Measurements from ENCODE around the gene SNX9. TPM values are rescaled to one million over a fixed set of nuclear protein-coding genes. Genes with fewer than 3 reads are reported as not detected.

SNX9 gene
- total RNA-seq, 1 experiment from 2014 or later, result 27.4 TPM

DNA sequence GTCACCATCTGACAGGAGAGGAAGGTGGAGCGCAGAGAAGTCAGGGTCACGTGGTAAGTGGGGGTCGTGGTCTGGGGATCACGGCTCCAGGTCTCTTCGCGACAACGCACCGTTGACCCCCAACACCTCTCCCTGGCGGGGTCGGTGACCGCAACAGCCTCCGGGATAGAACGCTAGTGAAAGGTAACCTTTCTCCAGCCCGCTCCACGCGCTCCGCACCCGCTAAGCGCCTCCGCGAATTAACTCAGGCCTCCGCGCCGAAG lies 158.0 kb downstream of the SNX9 start:
- POLR2A ChIA-PET, result interaction anchor here (0.9 to 1.2 kb wide), 2 partner anchors 26 to 27 kb away, joined by 4 to 6 read pairs; no protein-coding TSS in a partner anchor

DNA sequence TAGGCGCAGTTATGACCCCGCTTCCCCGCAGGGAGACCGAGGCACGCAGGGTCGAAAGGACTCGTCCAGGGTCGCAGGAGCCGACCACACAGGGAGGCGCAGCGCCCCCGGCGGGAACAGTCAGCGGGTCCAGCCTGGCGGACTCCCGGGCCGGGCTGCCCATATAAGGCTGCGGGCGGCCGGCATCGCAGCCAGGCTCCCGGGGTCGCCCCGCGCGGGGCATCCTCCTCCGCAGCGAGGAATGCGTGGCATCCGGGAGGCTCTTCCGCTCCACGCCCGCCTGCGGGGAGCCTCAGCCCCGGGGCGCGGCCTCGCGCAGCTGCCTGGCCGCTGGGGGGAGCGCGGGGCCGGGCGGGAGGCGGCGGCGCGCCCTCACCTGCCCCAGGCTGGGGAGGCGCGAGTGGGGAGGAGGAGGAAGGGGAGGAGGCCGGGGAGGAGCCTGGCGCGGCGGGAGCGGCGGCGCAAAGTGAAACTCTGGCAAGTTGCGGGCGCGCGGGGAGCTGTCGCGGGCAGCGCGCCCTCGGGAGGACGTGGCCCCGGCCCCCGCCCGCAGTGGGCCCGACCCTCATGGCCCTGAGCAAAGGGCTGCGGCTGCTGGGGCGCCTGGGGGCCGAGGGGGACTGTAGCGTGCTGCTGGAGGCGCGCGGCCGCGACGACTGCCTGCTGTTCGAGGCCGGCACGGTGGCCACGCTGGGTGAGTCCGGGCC lies 158.5 kb downstream of the SNX9 start, which contains the start of gene SYNJ2:
Gene SYNJ2 (plus strand): TSS at position 469 of the 707 bp plus-strand sequence. CDS start 99 bp downstream, at position 568.
- no peaks in the 10 kb centered on the region for H3K9me3 Mint-ChIP-seq (ENCODE audit: unreplicated experiment)
- no peak for TF ChIP-seq CTCF (IDR thresholded peaks at IDR 0.05; ENCODE audit: insufficient read depth in 1 of 2, low read depth in 1 of 2, low read length in 1 of 2, severe bottlenecking in 1 of 2, unreplicated experiment in 1 of 2)
- BruUV-seq (replicated peaks), result no TSS peak

More for the DNA sequence above, 158.0 kb downstream of the SNX9 start:
- Histone ChIP-seq H3K4me3 (ENCODE audit: low read depth, low read length) (peak overlapping the region; percentile 92), H3K27me3 (replicated peaks; ENCODE audit: control insufficient read depth, insufficient read depth, low read length) (no peaks in the 10 kb centered on the region), H3K9me3 (no peaks in the 10 kb centered on the region), H3K4me1 (peaks cover 50% of the 10 kb centered on the region), H3K36me3 (ENCODE audit: control insufficient read depth, insufficient read depth, low read length) (no peaks in the 10 kb centered on the region)
- H3K4me3 Mint-ChIP-seq (ENCODE audit: unreplicated experiment), result peak overlapping the region; percentile 74
- CTCF ChIA-PET, result interaction anchor here (0.6 to 1.2 kb wide), 2 partner anchors 64 to 252 kb away, joined by 3 to 5 read pairs; no protein-coding TSS in a partner anchor
- intact Hi-C loops (cut with micrococcal nuclease; ENCODE audit: unreplicated experiment), result loop anchor here (1.0 kb wide), 1 partner anchor 27 kb away; no protein-coding TSS in a partner anchor
- H3K27ac Mint-ChIP-seq (ENCODE audit: unreplicated experiment), result peak overlapping the region; percentile 34
- H3K36me3 Mint-ChIP-seq (ENCODE audit: insufficient read depth, unreplicated experiment), result peaks cover 15% of the 10 kb centered on the region
- no peak for DNase-seq
- no peaks in the 10 kb centered on the region for H3K9me3 Mint-ChIP-seq (ENCODE audit: unreplicated experiment)
- H3K4me1 Mint-ChIP-seq (ENCODE audit: low read depth, unreplicated experiment), result peaks cover 8% of the 10 kb centered on the region
- no peaks in the 10 kb centered on the region for H3K27me3 Mint-ChIP-seq (ENCODE audit: insufficient read depth, unreplicated experiment)
- TF ChIP-seq CTCF (IDR thresholded peaks at IDR 0.05; ENCODE audit: insufficient read depth in 1 of 2, low read depth in 1 of 2, low read length in 1 of 2, severe bottlenecking in 1 of 2, unreplicated experiment in 1 of 2), result no peak
- BruUV-seq (replicated peaks), result TSS peak; percentile 55

GRCh38 chr6:157982102-157982562 lies 159.1 kb downstream of the SNX9 start:
- H3K27me3 Mint-ChIP-seq (ENCODE audit: insufficient read depth, unreplicated experiment), result no peaks in the 10 kb centered on the region
- ChIA-PET POLR2A (interaction anchor here (0.6 to 1.2 kb wide), 3 partner anchors 28 to 90 kb away, joined by 3 to 6 read pairs (median 4); no protein-coding TSS in a partner anchor), CTCF (interaction anchor here (0.7 to 1.2 kb wide), 4 partner anchors 11 to 63 kb away, joined by 3 read pairs; no protein-coding TSS in a partner anchor)
- Histone ChIP-seq H3K36me3 (ENCODE audit: control insufficient read depth, insufficient read depth, low read length) (no peaks in the 10 kb centered on the region), H3K27me3 (replicated peaks; ENCODE audit: control insufficient read depth, insufficient read depth, low read length) (no peaks in the 10 kb centered on the region), H3K9me3 (no peaks in the 10 kb centered on the region), H3K4me3 (ENCODE audit: low read depth, low read length) (peak overlapping the region; percentile 92), H3K4me1 (peaks cover 55% of the 10 kb centered on the region)
- peak; percentile 61 to 69 for DNase-seq
- TF ChIP-seq CTCF (IDR thresholded peaks at IDR 0.05; ENCODE audit: insufficient read depth in 1 of 2, low read depth in 1 of 2, low read length in 1 of 2, severe bottlenecking in 1 of 2, unreplicated experiment in 1 of 2), result no peak
- H3K9me3 Mint-ChIP-seq (ENCODE audit: unreplicated experiment), result no peaks in the 10 kb centered on the region
- intact Hi-C loops (cut with micrococcal nuclease; ENCODE audit: unreplicated experiment), result loop anchor here (1.0 kb wide), 2 partner anchors 58 to 90 kb away; no protein-coding TSS in a partner anchor
- BruUV-seq (replicated peaks), result no TSS peak
- H3K36me3 Mint-ChIP-seq (ENCODE audit: insufficient read depth, unreplicated experiment), result peaks cover 15% of the 10 kb centered on the region
- H3K27ac Mint-ChIP-seq (ENCODE audit: unreplicated experiment), result peak overlapping the region; percentile 32
- peaks cover 8% of the 10 kb centered on the region for H3K4me1 Mint-ChIP-seq (ENCODE audit: low read depth, unreplicated experiment)
- peak overlapping the region; percentile 74 for H3K4me3 Mint-ChIP-seq (ENCODE audit: unreplicated experiment)

More for the DNA sequence above, 158.5 kb downstream of the SNX9 start, which contains the start of gene SYNJ2:
- no peaks in the 10 kb centered on the region for H3K9me3 ChIP-seq
- peaks cover 54% of the 10 kb centered on the region for H3K4me1 ChIP-seq
- H3K27ac Mint-ChIP-seq (ENCODE audit: unreplicated experiment), result peak within 1 kb of the TSS; percentile 34
- H3K27me3 Mint-ChIP-seq (ENCODE audit: insufficient read depth, unreplicated experiment), result no peaks in the 10 kb centered on the region
- DNase-seq, result peak; percentile 86 to 91
- H3K36me3 ChIP-seq (ENCODE audit: control insufficient read depth, insufficient read depth, low read length), result no peaks in the 10 kb centered on the region
- H3K27me3 ChIP-seq (replicated peaks; ENCODE audit: control insufficient read depth, insufficient read depth, low read length), result no peaks in the 10 kb centered on the region
- ChIA-PET CTCF (interaction anchor here (0.6 to 1.2 kb wide), 4 partner anchors 13 to 252 kb away, joined by 3 to 5 read pairs (median 3); no protein-coding TSS in a partner anchor), POLR2A (interaction anchor here (0.6 to 1.2 kb wide), 3 partner anchors 27 to 91 kb away, joined by 3 to 6 read pairs (median 4); no protein-coding TSS in a partner anchor)
- H3K4me3 ChIP-seq (ENCODE audit: low read depth, low read length), result peak within 1 kb of the TSS; percentile 92
- H3K4me3 Mint-ChIP-seq (ENCODE audit: unreplicated experiment), result peak within 1 kb of the TSS; percentile 74
- peaks cover 8% of the 10 kb centered on the region for H3K4me1 Mint-ChIP-seq (ENCODE audit: low read depth, unreplicated experiment)
- intact Hi-C loops (cut with micrococcal nuclease; ENCODE audit: unreplicated experiment), result loop anchor here (1.0 kb wide), 3 partner anchors 27 to 91 kb away; no protein-coding TSS in a partner anchor
- H3K36me3 Mint-ChIP-seq (ENCODE audit: insufficient read depth, unreplicated experiment), result peaks cover 15% of the 10 kb centered on the region

Measured in Caco-2 (cell line).